NCI-H510A (cell line): Measurements from ENCODE around the gene NGDN.

ENCODE experiments used
- DNase-seq: peaks from one replicate; lab custom pipeline; 2025; lab: John Stamatoyannopoulos, UW

Gene NGDN

DNA sequence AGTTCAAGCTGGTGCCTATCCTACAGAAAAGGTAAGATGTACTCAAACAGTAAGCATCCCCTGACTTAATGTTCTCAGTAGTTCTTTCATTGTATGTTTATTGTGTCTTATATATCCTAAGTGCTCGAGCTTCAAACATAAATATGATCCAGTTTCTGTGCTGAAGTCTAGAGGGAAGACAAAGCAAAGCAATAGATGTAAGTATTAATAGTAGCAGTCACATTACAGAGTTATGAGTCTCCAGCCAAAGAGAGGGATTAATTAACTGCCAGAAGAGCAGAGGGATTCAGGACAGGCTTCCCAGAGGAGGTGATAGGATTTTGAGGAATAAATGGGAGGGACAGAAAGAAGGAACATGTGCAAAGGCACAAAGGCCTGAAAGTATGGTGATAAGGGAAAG is 1.4 kb downstream of the NGDN start:
- no peak for DNase-seq

DNA sequence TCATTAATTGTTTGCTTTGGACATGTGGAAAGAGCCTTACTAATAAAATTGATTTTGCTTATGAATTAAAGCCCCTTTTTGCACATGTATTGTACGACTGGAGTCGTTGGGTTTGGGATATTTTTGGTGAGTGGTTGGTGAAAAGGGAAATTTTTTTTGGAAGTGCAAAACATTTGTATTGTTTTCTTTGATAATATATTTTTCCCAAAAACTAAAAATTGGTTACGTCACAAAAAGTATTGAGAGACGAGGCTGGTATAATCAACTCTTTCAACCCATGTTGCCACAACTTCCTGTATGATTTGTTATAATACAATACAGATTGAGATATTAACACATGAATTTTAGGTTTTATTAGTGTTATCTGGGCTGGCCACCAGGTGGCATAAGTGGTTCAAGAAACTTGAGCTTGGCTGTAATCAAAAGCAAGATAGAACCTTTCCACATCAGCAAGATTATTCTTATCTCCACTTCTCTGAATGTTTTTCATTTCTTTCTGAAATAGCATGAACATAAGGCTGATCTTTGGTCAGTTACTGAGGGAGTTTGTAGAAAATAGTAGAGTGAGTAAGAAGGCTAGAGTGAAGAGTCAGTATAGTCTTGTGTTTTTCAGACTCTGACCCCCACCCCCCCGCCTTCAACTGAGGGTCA is 8.7 kb downstream of the NGDN start:
- peak; percentile 10 for DNase-seq

DNA sequence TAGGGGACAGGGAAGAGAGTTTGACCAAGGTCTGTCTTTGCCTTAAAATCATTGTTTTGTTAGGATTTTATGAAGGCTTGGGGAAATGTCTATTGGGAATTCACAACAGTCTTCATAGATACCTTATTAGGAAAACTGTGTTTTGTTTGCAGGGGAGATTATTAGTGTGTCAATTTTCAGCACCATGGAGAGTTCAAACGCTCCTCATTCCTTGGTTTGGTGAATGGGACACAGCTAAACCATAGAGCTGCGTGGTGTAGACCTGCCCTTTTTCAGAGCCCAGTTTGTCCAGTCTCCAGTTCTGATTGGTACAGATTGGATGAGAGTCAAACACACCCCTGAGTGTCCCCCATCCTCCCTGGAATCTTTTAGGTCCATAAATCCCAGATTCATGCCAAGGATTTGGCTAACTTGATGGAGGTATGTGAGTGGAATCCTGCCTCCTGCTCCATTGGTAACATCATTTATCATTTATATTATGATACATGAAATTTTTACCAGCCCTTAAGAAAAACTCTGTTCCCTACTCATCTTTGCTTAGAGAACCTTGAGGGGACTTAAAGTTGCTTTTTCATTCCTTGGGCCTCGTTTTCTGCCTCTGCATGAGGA is 12.0 kb downstream of the NGDN start:
- no peak for DNase-seq

DNA sequence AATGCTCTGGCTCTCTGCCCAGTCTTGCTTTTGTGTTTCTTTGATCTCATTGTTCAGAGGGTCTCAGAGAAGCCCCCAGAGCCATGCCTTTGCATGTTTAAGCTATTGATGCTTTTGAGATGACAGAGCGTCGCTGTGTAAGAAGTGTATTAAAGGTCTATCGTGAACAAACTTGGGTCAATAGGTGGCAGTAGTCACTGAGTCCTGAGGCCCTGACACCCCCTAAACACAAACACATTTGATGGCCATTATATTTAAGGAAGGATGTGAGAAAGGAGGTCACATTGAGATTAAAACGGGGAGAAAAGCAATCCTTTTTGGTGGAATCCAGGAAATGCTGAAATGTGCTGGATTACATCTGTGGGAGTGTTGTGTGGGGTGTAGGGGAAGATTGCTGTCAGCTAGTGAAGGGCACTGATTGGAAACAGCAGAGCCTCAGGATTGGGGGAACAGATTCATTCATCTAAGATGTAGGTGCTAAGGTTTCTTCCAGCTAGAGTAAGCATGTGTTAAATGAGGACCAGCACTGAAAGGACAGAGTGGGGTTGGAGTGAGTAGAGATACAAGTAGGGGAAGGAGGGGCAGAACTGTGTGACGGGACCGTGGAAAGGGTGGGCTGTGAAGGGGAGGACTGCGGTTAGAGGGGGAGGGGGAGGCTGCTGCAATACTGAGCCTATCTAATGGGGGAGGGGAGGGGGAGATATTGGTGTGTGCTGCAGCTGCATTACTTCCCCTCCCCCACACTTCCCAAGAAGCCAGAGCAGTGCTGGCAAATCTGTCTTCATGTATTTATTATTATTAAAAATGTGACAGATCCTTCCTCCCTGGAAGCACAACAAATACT is 12.7 kb downstream of the NGDN start:
- DNase-seq: no peak

DNA sequence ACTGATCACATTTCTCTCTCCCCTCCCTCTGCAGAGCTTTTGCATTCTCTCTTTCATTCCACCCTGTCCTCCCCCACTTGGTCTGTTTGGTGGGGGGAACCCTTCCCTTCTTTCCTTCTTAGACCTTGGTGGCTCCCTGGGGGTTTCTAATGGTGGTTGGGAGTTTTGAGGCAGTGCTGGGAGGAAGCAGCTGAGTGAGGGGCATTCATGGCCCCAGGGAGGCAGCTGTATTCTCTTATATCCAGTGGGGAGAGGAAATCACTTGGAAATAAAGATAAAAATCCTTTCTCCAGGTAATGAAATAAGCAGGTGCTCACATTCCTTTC is 13.3 kb downstream of the NGDN start:
- no peak for DNase-seq

DNA sequence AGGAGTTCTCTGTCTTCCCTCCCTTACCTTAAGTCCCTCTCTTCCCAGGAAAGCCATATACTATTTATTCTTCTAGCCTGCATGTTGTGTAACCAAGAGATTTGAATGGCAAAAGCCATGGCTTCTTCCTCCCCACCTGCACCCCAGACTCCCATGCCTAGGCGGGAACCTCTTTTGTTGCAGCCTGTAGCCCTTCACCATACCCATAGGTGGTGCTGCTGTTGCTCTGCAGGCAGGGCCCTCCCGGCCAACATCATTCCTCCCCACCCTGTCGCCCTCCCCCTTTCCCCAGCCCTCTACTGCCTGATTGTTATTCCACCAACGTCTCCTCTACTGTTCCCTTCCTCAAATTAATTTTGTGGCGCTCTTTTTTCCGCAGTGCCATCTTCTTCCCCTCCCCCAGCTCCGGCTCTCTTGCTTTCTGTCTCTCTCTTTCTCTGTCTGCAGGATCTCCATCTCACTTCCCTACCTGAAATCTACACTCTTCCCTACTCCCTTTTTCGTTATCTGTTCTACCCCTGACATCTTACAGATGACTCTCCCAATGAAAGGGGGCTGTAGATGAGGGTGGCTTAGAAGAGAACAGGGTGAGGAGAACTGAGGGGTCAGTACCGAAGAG is 13.8 kb downstream of the NGDN start:
- peak; percentile 14 for DNase-seq

DNA sequence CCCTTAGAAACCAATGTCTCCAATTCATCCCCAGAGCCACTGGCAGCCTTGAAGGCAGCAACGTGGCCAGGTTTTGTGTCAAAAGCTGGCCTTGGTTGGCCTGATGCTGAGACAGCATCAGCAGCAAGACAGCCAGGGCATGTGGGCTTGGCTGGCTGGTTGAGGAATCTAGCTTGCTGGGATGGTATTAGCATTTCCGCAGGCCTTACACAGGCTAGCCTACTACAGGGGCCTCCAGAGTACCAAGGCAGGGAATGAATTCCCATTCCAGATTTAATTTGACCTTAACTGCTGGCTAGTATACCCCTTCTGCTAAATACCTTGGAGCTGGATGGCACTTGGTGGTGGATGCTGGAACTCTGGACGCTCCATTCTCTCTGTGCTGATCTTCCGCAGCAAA is 15.8 kb downstream of the NGDN start:
- no peak for DNase-seq

DNA sequence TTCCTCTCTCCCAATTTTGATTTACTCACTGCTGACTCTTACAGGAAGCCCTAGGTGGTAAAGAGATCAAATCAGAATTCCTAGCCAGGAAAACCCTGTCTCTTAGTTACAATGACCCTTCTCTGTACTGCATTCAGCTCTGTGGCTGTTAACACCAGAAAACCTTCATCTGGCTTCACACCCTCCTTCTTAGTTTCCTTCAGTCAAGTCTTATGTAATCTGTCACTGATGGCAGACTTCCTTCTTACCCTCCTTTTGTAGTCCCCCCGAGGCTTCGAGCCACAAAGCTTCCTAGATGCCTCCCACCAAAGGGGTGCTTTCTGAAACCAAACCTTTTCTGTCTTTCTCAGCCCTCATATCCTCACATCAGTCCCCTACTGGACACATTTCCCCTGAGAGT is 16.5 kb downstream of the NGDN start:
- no peak for DNase-seq

DNA sequence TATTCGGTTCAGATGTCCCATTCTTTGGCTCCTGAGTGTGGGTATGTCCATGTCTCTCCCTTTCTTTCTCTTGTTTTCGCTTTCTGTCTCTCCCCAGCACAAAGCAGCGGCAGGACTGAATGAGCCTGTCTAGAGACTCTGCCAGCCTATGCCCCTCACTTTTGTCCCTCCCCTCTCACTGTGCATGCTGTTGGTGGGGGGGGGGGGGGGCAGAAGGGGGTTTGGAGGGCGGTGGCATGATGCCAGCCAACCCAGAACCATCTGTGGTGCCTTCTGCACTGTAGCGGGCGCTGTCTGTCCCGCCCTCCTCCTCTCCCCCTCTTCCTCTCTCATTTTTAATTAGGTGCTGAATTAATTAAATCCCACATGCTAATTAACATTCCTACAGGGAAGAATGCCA is 17.7 kb downstream of the NGDN start:
- no peak for DNase-seq

DNA sequence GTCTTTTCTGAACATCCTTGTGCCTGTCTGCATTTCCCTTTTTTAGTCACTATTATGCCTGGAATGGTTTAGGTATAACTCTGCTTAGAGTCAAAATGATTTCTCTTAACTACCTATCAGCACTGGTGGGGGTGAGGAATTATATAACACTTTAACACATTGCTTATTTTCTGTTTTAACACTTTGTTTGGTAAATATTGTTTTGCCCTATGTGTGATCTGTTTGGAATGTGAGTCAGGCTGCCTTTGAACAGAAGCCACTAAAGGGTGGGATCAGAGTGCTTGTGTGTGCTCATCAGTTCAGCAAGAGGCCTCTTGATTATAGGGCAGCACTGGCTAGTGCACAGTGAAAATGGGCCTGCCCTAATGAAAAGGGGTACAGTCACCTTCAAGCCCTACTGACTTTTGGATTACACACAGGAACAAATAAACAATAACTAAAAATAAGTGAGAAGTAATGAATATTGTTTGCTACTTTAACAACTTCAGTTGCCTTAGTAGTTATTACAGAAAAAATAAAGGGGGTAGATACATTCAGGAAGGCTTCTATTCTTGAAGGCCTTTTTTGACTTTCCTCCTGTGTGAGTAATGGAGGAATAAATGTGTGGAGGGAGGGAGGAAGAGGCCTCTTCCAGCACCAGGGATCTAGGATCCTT is 23.2 kb downstream of the NGDN start:
- no peak for DNase-seq

DNA sequence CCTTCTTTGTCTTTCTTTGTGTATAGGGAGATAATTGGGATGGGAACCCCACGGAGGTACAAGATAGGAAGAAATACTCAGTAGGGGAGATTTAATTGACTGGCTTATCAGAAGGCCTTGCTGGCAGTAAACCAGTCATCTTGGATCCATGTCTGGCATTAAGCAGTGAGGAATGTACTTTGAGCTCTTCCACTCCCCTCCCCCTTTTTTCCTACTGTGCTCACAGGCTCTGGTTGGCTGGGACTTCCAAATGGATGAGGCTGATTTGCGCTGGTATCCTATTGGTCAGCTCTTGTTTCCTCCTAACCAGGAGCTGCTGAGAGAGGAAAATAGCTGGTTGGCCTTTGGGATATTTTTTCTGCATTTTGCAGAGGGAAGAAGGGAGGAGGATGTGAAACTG is 24.7 kb downstream of the NGDN start:
- no peak for DNase-seq

DNA sequence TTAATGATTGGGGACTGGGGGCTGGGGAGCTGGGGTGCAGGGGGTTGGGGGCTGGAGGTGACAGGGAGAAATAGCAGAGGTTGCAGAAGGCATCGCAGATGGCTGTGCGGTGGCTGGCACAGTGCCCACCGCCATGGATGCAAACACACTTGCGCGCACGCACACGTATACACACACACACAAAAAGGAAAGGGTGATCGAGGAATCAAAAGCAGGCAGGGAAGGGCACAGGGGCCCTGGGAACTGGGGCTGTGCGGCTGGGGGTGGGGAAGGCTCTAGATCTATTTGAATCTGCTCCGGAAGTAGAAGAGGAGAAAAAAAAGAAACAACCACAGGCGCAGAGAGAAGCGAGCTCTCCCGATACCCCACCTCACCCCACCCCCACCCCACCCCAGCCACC is 42.7 kb downstream of the NGDN start:
- DNase-seq: peak; percentile 18

DNA sequence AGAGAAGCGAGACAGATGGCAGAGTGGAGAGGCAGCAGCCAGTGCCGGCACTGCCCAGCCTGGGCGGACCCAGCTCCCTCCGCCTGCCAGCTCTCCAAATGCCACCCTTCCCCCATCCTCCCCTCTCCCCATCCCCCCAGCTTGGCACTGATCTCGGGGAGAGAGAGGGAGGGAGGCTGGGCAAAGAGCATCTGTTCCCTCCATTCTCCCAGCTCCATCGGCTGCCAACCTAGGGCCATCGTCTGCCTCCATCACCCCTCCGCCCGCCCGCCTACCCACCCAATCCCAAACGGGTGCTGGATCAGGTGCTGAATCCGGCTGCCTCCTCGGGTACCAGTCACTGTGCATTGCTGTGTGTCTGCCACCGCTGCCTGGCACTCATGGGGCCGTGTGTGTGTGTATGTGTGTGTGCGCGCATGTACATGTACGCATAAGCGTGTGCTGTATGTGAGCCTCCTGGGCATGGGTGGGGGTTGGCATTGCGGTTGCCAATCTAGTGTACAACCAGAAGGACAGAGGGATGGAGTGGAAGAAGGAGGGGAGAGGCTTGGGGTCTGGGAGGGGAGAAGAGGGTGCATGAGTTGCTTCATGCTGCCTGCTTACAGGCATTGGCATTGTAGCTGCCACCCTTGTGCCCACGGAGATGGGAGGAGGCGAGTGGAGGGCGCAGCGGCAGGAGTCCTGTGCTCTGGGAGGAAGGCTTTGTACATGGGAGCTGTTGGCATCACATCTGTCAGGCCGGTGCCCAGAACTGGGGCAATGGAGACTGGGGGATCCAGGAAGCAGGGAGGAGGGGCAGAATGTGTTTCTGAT is 43.7 kb downstream of the NGDN start:
- no peak for DNase-seq

DNA sequence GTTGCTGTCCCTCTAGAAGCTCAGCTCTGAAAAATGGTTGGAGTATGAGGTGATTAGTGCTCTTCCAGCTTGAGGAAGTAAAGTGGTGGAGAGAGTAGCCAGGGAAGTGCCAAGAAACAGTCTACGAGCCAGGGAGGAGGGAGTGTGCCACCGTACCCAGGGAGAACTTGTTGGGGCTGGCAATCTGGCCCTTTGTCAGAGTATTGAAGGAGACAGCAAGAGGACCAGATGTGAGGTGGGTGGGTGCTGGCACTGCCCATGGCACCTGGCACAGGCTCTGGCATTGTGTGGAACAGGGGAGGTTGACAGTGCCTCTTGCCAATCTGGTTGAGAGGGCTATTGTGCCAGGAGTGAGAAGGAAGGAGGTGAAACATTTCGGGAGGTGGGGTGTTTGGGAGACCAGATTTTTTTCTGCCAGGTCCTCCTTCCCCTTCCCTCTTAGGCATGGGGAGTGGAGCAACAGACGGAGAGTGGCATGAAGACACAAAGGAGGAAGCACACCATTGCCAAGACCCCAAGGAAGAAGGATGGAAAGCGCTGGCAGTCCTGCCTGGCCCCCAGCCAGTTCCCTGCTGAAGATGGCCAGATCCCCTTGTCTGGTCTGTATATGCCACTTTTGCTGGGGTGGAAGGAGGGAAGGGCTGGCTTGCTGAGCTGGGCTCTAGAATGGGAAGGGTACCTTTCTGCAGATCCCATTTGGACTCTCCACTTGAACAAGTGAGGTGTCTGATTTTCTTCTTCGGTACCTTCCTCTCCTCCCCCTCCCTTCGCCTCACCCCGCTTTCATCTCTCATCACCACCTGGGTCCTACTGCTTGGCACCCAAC is 44.5 kb downstream of the NGDN start:
- no peak for DNase-seq

DNA sequence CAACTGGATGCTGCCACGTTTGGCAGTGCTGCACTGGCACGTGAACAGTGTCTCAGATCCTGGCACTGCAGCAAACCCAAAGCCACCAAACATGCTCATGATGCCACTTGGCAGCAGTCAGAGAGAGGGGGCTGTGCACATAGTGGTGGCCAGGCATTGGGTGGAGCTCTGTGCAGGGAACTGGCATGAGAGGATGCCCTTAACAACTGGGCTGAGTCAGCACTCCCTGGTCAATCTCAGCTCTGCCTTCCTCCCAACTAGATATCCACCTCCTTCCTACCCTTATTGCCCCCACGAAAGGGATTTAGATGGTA is 45.1 kb downstream of the NGDN start:
- DNase-seq: no peak

DNA sequence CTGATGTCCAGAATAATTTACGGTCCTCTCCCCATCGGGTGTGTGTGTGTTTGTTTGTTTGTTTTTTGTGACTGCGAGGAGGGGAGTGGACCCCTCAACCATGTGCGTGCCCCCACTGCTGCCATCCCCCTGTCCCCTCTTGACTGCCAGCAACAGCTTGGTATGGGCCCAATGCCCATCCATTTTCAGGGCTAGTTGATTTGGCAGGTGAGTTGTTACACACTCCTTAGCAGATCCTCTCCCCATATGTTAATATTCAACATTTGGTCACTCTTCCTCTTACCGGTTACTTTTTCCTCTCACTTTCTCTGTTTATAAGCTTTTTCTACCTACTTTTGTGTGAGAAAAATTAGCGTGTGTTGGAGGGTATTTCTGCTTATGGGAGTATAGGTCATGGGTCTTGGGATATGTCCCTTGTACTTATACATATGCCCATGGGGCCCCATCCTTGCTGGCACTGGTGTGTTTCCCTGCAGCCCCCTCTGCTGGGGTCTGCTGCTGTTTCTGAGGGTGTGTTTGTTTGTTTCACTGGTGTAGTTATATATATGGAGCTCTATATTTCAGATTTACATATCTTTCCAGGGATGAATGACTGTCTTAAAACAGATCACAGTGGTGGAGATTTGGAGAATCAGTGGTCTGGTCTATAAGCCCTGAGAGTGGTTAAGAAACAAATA is 48.3 kb downstream of the NGDN start:
- DNase-seq: no peak

DNA sequence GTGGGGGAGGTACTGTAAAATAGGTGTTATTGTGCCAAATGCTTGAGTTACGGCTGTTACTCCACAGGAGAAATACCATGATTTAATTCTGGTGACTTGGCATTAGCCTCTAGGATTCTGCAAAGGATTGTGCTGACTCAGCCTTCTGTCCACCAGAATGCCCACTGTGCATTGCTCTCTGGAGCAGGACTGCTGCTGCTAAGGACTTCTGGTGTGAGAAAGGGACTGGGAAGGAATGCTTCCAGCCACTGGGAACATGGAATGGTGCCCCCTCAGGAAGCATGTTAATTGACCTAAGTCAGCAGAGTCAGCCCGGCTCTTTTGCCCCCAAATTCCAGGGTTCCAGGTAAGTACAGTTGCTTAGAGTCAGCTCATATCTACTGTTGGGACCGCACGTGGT is 49.2 kb downstream of the NGDN start:
- no peak for DNase-seq

DNA sequence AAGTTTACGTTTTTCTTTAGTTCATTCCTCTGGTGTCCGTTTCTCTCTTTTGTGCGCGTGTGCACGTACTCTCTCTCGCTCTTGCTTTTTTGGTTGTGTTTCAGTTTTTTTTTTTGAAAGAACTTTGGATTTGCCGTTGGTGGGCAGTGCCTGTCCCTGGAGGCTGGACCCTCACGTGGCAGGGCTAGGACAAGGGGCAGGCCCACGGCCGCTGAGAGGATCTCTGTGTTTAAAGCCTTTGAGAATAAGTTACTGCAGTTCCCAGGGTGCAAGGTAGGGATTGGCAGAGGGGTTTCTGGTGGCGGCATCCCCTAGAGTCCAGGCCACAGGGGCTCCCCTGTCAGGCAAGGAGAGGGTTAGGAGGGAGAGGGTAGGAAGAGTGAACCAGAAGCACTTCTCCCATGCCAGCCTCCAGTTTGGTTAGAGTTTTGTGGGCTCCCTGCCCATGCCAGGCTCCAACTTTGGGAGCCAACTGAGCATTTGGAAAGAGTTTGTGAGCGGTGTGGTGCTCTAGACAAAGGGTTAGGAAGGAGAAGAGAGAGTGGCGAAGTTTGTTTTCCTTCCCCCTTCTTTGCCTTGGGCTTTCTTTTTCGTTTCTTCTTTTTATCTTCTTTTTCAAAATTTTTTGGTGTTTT is 51.5 kb downstream of the NGDN start:
- no peak for DNase-seq

DNA sequence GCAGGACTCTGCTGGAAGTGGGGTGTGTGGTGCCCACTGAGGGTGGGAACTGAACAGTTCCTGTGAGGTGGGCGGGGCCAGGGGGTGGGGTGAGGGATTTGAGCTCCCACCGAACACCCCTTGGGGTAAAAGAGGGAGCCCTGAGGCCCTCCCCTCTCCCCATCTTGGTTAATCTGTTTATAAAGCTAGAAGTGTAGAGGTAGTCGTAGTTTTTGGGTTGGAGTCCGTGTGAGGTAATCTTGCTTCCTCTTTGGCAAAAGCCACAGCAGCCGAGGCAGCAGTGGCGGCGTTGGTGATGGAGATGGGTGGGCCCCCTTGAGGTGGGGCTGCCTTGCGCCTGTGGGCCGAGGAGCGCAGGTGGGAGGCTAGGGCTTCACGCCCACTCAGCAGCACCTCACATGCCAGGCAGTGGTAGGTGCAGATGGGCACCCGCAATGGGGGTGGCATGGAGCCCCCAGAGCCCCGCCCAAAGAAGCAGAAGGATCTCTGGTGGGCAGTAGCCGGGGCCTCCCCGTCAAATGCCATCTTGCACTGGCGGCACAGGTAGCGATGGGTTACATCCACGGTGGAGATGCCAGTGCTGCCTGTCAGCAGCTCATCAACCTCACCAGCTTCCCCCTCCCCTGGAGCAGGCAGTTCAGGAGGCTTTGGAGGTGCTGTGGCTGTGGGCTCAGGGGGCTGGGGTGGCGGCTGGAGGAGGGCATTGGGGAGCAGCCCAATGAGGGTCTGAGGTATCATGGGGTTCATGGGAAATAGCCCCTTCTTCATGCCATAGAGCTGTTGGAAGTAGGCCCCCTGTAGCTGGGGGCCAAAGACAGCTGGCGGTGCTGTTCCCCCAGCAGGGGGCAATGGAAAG is 52.5 kb downstream of the NGDN start:
- DNase-seq: no peak
